ENCODE measurements around the gene WNT8B.

Gene WNT8B
- long read RNA-seq, result 0 reads

GRCh38 chr10:100462709-100463108 is at the start of gene WNT8B:
Gene WNT8B (plus strand): TSS chr10:100463009. CDS start chr10:100463169, 160 bp downstream.
- Histone ChIP-seq H3K4me3 (replicated peaks; ENCODE audit: insufficient read depth, low read length) (no peak within 1 kb of the TSS), H3K27me3 (ENCODE audit: insufficient read depth, poor library complexity, severe bottlenecking) (peaks cover 4% of the 10 kb centered on the region), H3K27ac (replicated peaks) (no peak within 1 kb of the TSS)
- TF ChIP-seq, protein P1, sequence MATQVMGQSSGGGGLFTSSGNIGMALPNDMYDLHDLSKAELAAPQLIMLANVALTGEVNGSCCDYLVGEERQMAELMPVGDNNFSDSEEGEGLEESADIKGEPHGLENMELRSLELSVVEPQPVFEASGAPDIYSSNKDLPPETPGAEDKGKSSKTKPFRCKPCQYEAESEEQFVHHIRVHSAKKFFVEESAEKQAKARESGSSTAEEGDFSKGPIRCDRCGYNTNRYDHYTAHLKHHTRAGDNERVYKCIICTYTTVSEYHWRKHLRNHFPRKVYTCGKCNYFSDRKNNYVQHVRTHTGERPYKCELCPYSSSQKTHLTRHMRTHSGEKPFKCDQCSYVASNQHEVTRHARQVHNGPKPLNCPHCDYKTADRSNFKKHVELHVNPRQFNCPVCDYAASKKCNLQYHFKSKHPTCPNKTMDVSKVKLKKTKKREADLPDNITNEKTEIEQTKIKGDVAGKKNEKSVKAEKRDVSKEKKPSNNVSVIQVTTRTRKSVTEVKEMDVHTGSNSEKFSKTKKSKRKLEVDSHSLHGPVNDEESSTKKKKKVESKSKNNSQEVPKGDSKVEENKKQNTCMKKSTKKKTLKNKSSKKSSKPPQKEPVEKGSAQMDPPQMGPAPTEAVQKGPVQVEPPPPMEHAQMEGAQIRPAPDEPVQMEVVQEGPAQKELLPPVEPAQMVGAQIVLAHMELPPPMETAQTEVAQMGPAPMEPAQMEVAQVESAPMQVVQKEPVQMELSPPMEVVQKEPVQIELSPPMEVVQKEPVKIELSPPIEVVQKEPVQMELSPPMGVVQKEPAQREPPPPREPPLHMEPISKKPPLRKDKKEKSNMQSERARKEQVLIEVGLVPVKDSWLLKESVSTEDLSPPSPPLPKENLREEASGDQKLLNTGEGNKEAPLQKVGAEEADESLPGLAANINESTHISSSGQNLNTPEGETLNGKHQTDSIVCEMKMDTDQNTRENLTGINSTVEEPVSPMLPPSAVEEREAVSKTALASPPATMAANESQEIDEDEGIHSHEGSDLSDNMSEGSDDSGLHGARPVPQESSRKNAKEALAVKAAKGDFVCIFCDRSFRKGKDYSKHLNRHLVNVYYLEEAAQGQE (IDR thresholded peaks at IDR 0.05; ENCODE audit: insufficient replicate concordance, low read depth), result no peak
- TF ChIP-seq GABPA (IDR thresholded peaks at IDR 0.05; ENCODE audit: low read depth) (no peak), POLR2AphosphoS5 (IDR thresholded peaks at IDR 0.05; ENCODE audit: low read depth) (no peak), SPI1 (IDR thresholded peaks at IDR 0.05; ENCODE audit: borderline replicate concordance, low read depth) (no peak), CTCF (IDR thresholded peaks at IDR 0.05; ENCODE audit: insufficient read depth, low read length) (no peak)
- no peak for DNase-seq (ENCODE audit: low read depth in 1 of 2, low spot score in 1 of 2)

GRCh38 chr10:100413173-100413572 is 49.6 kb upstream of the WNT8B start:
- no peak for DNase-seq (ENCODE audit: low read depth in 1 of 2, low spot score in 1 of 2)
- TF ChIP-seq, protein P1 (IDR thresholded peaks at IDR 0.05; ENCODE audit: insufficient replicate concordance, low read depth), result no peak
- TF ChIP-seq POLR2AphosphoS5 (IDR thresholded peaks at IDR 0.05; ENCODE audit: low read depth) (no peak), GABPA (IDR thresholded peaks at IDR 0.05; ENCODE audit: low read depth) (no peak), CTCF (IDR thresholded peaks at IDR 0.05; ENCODE audit: insufficient read depth, low read length) (no peak), SPI1 (IDR thresholded peaks at IDR 0.05; ENCODE audit: borderline replicate concordance, low read depth) (no peak)
- H3K27ac ChIP-seq (replicated peaks), result no peak overlapping the region
- no peak overlapping the region for H3K4me3 ChIP-seq (replicated peaks; ENCODE audit: insufficient read depth, low read length)
- no peaks in the 10 kb centered on the region for H3K27me3 ChIP-seq (ENCODE audit: insufficient read depth, poor library complexity, severe bottlenecking)

DNA sequence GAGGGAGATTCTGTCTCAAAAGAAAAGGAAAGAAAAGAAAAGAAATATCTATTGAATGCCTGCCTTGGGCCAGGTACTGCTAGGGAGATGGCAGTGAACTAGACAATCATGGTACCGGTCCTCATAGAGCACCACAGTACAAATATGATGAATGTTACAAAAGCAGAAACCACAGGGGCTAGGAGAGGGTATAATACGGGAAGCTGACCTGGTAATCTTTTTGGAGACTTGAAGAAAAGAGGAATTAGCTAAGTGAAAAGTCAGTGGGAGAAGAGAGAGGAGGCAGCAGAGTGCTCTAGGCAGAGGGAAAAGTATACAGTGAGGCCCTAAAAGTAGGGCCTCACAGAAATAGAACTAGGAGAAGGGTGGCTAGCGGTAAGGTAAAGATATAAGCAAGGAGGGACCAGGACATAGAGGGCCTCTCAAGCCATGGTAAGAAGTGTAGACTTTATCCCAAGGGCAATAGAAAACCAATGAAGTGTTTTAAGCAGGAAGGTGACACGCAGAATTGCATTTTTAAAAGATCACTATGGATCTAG is 42.8 kb upstream of the WNT8B start:
- H3K27ac ChIP-seq (replicated peaks), result no peak overlapping the region
- H3K27me3 ChIP-seq (ENCODE audit: insufficient read depth, poor library complexity, severe bottlenecking), result no peaks in the 10 kb centered on the region
- peak in 1 of 2 experiments; percentile 58 for DNase-seq (ENCODE audit: low read depth in 1 of 2, low spot score in 1 of 2)
- TF ChIP-seq CTCF (IDR thresholded peaks at IDR 0.05; ENCODE audit: insufficient read depth, low read length) (no peak), POLR2AphosphoS5 (IDR thresholded peaks at IDR 0.05; ENCODE audit: low read depth) (no peak), SPI1 (IDR thresholded peaks at IDR 0.05; ENCODE audit: borderline replicate concordance, low read depth) (peak; percentile 28; the same call in 1 of the 2 replicates)
- TF ChIP-seq, protein P1 (IDR thresholded peaks at IDR 0.05; ENCODE audit: insufficient replicate concordance, low read depth), result no peak
- no peak overlapping the region for H3K4me3 ChIP-seq (replicated peaks; ENCODE audit: insufficient read depth, low read length)

Data from HL-60 (cell line).